NCI-H748 (cell line): ENCODE measurements around the gene ZNF2.

Experiments used
- DNase-seq: peaks from one replicate; lab custom pipeline; 2025; ENCODE audit not compliant: unreplicated experiment; lab: John Stamatoyannopoulos, UW

Gene ZNF2

DNA sequence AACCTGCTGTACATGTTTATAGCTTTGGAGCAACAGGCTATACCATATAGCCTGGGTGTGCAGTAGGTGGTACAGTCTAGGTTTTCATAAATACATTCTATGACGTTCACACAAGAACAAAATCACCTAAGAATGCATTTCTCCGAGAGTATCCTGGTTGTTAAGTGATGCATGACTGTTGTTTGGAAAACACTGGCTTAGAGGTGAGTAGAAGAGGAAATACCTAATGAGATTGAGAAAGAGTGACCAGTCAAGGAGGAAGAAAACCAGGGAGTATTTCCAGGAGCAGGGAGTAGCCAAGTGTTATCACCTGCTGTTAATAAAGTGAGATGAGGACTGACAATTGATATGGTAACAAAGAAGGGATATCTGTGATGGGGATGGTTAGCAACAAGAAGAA, 38.8 kb downstream of the ZNF2 start:
- DNase-seq = no peak

GRCh38 chr2:95206096-95206495, 40.5 kb downstream of the ZNF2 start:
- DNase-seq = no peak

DNA sequence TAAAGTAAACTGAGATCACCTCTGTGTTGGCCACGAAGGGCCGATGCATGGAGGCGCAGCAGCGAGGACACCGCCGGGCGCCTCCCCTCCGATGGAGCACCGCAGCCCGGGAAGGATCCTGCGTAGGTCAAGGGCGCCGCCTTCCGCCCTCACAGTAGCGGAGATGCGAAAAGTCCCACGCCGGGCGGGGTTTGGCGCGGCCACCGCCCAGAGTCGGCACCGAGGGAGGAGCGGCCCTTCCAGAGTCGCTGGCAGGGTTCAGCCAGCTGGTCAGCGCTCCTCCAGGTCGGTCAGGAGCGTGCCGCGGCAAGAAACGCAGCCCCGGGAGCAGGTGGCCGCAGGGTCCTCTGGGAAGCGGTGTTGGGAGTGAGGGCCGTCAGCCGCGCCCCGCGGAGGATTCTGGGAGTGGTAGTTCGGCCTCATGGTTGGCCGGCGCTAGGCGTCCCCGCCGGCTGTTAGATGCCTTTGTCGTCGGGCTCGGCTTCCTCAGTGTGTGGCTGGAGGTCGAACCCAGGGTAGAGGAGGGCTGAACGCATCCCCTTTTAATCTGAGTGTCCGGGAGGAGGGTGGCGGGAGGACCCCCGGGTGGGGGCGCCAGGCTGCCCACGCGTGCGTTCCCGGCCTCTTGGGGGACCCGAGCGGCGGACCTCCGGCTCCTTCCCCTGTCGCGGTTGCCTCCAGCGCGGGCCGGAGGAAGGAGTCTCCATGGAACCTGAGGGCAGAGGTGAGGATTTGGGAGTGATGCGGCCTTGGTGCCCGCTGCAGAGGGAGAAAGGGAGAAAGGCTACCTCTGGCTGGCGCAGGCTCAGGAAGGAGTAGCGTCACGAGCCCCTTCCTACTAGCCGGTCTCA, 41.7 kb downstream of the ZNF2 start, which contains the start of gene ZNF892:
Gene ZNF892 (plus strand): TSS at position 411 of the 851 bp plus-strand sequence. CDS start 295 bp downstream, at position 706.
- DNase-seq = peak; percentile 91

- DNase-seq = no peak
Observed at GRCh38 chr2:95208106-95208505, 42.5 kb downstream of the ZNF2 start.

DNA sequence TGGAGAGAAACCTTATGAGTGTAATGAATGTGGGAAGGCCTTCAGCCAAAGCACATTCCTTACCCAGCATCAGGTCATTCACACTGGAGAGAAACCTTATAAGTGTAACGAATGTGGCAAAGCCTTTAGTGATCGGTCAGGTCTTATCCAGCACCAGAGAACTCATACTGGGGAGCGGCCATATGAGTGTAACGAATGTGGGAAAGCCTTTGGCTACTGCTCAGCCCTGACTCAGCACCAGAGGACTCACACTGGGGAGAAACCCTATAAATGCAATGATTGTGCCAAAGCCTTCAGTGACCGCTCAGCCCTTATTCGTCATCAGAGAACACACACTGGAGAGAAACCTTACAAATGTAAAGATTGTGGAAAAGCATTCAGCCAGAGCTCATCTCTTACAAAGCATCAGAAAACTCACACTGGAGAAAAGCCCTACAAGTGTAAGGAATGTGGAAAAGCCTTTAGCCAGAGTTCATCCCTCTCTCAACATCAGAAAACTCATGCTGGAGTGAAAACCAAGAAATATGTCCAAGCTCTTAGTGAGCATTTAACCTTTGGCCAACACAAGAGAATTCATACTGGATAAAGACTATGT, 49.5 kb downstream of the ZNF2 start:
- DNase-seq = no peak

GRCh38 chr2:95220449-95220848, 54.8 kb downstream of the ZNF2 start:
- no peak for DNase-seq

- DNase-seq = no peak
Observed at GRCh38 chr2:95225658-95226057, 60.0 kb downstream of the ZNF2 start.

GRCh38 chr2:95231723-95232122, 66.1 kb downstream of the ZNF2 start:
- peak; percentile 65 for DNase-seq

- DNase-seq = no peak
Observed at GRCh38 chr2:95232232-95232631, 66.6 kb downstream of the ZNF2 start.
